Panc1 (cell line): Measurements from ENCODE around the gene ANO2. TPM values are rescaled to one million over a fixed set of nuclear protein-coding genes. Genes with fewer than 3 reads are reported as not detected.

ENCODE experiments used
- ATAC-seq: fragments of 200-7000 bp; cut with Tn5 transposase; 2 replicates; pipeline ENCODE4 v1.9.1; 2020; ENCODE audit warnings: mild to moderate bottlenecking, moderate library complexity
- BruUV-seq: library from RNA; stranded (reverse); fragments of 400-500 nt; replicated peaks from 2 replicates; lab custom pipeline; 2021; lab: Mats Ljungman, UMichigan
- CTCF ChIA-PET: fragments of 300-600 bp; sonication (Branson Sonifier 250); formaldehyde crosslinking; loops from one replicate; lab custom pipeline; 2022; ENCODE audit warnings: antibody characterized with exemption; lab: Charles Lee
- POLR2A ChIA-PET: fragments of 300-600 bp; sonication (Branson Sonifier 250); formaldehyde crosslinking; loops from one replicate; lab custom pipeline; 2022; ENCODE audit warnings: antibody characterized with exemption; lab: Charles Lee
- DNase-seq: peaks from one replicate; pipeline ENCODE4 v3.0.0-alpha.2; 2010; ENCODE audit warnings: low read depth, low spot score
- H3K27ac ChIP-seq: 2 replicates; pipeline ENCODE4 v1.5.1; 2011; ENCODE audit warnings: mild to moderate bottlenecking, low read length, inconsistent platforms
- H3K27me3 ChIP-seq: fragments of 200-500 bp; sonication (Bioruptor generic); 2 replicates; pipeline ENCODE4 v1.6.0; 2014; ENCODE audit warnings: low read length, inconsistent platforms; ENCODE audit not compliant: control insufficient read depth, insufficient read depth
- H3K36me3 ChIP-seq: fragments of 200-500 bp; sonication (Bioruptor generic); 2 replicates; pipeline ENCODE4 v1.5.1; 2014; ENCODE audit warnings: inconsistent platforms, mild to moderate bottlenecking, low read length, moderate library complexity; ENCODE audit not compliant: control insufficient read depth, insufficient read depth
- H3K4me1 ChIP-seq: 2 replicates; pipeline ENCODE4 v1.5.1; 2011; ENCODE audit warnings: inconsistent platforms, mild to moderate bottlenecking, low read length, moderate library complexity; ENCODE audit not compliant: control insufficient read depth, insufficient read depth
- H3K4me3 ChIP-seq, 2 experiments: 2 replicates each; pipeline ENCODE4 v1.5.1; 2011 to 2012; ENCODE audit warnings: low read depth in 2 of 2, low read length in 2 of 2, mild to moderate bottlenecking in 2 of 2, inconsistent platforms in 1 of 2, moderate library complexity in 1 of 2
- H3K9me3 ChIP-seq: fragments of 200-500 bp; sonication (Bioruptor generic); 2 replicates; pipeline ENCODE4 v1.5.1; 2014; ENCODE audit warnings: low read depth, mild to moderate bottlenecking, inconsistent platforms, low read length, moderate library complexity; ENCODE audit not compliant: control insufficient read depth, insufficient read depth
- CTCF ChIP-seq: fragments of 450-650 bp; IDR thresholded peaks from 2 replicates; pipeline ENCODE4 v1.5.1; 2017; ENCODE audit warnings: mild to moderate bottlenecking
- POLR2AphosphoS5 ChIP-seq: IDR thresholded peaks from 2 replicates; pipeline ENCODE4 v1.6.1; 2012; ENCODE audit warnings: mild to moderate bottlenecking, low read depth, low read length, moderate library complexity
- REST ChIP-seq, 2 experiments: IDR thresholded peaks; 2 replicates each; pipeline ENCODE4 v1.6.1; 2011 to 2012; ENCODE audit warnings: low read depth in 2 of 2, control low read depth in 1 of 2, low read length in 1 of 2, mild to moderate bottlenecking in 1 of 2, moderate library complexity in 1 of 2; ENCODE audit not compliant: insufficient read depth in 1 of 2
- SIN3A ChIP-seq: IDR thresholded peaks from 2 replicates; pipeline ENCODE4 v1.6.1; 2012; ENCODE audit warnings: low read depth, mild to moderate bottlenecking, low read length, moderate library complexity, borderline replicate concordance; ENCODE audit not compliant: insufficient read depth
- TCF7L2 ChIP-seq: IDR thresholded peaks from 2 replicates; pipeline ENCODE4 v1.6.1; 2011; ENCODE audit warnings: mild to moderate bottlenecking, low read depth, low read length, inconsistent platforms
- in situ Hi-C: cut with HindIII; loops from 2 replicates; pipeline ENCODE4 v1.10.0; 2016; ENCODE audit warnings: low sequenced_read_pairs, low pct_unique_long_range_greater_than_20kb
- intact Hi-C: fragments of 100-400 bp; cut with micrococcal nuclease; formaldehyde crosslinking; loops from one replicate; pipeline ENCODE4 v1.10.0; 2022; ENCODE audit not compliant: unreplicated experiment
- total RNA-seq: library from RNA; stranded (reverse); gene quantifications from one replicate; pipeline ENCODE4 v1.2.1, GENCODE V29; 2021; ENCODE audit not compliant: unreplicated experiment

ANO2 gene
- total RNA-seq, 1 experiment from 2014 or later = not detected

DNA sequence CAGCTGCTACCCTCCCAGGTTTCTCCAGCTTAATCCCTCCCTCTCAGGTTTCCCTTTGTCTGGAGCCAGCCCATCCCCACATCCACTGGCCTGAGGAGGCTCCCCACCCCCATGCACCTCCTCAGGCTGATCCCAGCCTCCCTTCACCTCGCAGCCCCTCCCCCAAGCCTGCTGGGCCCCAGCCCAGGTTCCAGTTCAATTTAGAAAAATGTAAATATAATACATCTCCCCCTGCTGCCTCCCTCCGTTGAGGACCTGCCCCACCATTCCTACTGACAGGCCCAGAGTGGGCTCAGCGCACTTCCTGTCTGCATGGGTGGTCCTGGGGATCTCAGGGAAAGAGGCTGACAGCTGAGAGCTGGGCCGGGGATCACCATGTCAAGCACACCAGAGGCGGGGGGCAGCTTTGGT lies 357.3 kb downstream of the ANO2 start:
- no peaks in the 10 kb centered on the region for H3K36me3 ChIP-seq
- H3K27me3 ChIP-seq = no peaks in the 10 kb centered on the region
- H3K4me3 ChIP-seq = no peak overlapping the region
- in situ Hi-C loops = no loop called here
- BruUV-seq = no TSS peak
- TF ChIP-seq POLR2AphosphoS5 (no peak), SIN3A (no peak), REST (IDR thresholded peaks at IDR 0.05; ENCODE audit: insufficient read depth in 1 of 2, low read depth in 2 of 2, low read length in 1 of 2) (no peak), CTCF (no peak), TCF7L2 (no peak)
- H3K9me3 ChIP-seq = no peaks in the 10 kb centered on the region
- H3K4me1 ChIP-seq = no peaks in the 10 kb centered on the region
- no peak overlapping the region for H3K27ac ChIP-seq
- intact Hi-C loops = no loop called here
- ATAC-seq (no peak), DNase-seq (no peak)
- ChIA-PET CTCF (no interaction called here), POLR2A (no interaction called here)

DNA sequence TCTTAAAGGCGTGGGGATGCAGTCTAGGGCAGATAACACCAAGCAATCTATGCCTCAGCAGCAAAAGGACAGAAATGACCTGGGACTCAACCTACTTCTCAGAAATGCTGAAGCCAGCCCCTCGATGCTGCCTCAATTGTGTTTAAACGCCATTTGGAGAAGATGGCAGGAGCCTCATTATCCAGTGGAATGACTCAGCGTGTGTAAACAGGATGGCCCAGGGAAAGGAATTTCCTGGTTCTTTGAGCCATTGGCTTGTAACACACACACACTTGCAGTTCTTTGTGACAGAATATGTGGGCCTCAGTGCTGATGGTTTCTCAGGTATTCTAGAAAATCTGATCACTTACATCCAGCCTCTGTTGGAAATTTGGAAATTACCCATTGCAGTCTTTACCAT lies 358.9 kb downstream of the ANO2 start:
- in situ Hi-C loops (no loop called here), intact Hi-C loops (no loop called here)
- BruUV-seq = no TSS peak
- Histone ChIP-seq H3K27me3 (no peaks in the 10 kb centered on the region), H3K4me3 (no peak overlapping the region), H3K9me3 (no peaks in the 10 kb centered on the region), H3K4me1 (no peaks in the 10 kb centered on the region), H3K36me3 (no peaks in the 10 kb centered on the region), H3K27ac (no peak overlapping the region)
- TF ChIP-seq SIN3A (no peak), TCF7L2 (no peak)
- POLR2A ChIA-PET = no interaction called here
- CTCF ChIA-PET = no interaction called here
- no peak for ATAC-seq
- no peak for DNase-seq

DNA sequence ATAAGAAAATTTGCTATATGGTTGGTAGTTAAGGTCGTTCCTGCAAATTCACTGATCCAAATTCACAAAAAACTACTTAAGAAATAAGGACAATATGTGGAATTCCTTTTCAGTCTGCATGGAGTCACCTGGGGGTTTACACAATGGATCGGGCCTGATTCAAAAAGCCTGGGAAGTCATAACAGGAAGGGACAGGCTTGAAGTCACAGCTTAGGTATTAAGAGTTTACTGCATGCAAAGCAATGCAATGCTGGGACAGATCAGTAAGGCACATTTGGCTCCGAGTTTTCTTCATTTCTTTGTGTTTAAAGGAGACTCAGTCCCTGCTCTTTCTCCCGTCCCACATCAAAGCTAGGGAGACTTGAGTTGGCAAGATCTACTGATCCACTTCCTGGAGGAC lies 359.9 kb downstream of the ANO2 start:
- ChIA-PET POLR2A (no interaction called here), CTCF (no interaction called here)
- ATAC-seq (no peak), DNase-seq (no peak)
- no peaks in the 10 kb centered on the region for H3K9me3 ChIP-seq
- in situ Hi-C loops (no loop called here), intact Hi-C loops (no loop called here)
- no peaks in the 10 kb centered on the region for H3K4me1 ChIP-seq
- no peaks in the 10 kb centered on the region for H3K36me3 ChIP-seq
- H3K4me3 ChIP-seq = no peak overlapping the region
- H3K27me3 ChIP-seq = no peaks in the 10 kb centered on the region
- H3K27ac ChIP-seq = no peak overlapping the region
- BruUV-seq = no TSS peak
- TF ChIP-seq POLR2AphosphoS5 = no peak
- TF ChIP-seq REST (IDR thresholded peaks at IDR 0.05; ENCODE audit: insufficient read depth in 1 of 2, low read depth in 2 of 2, low read length in 1 of 2) = no peak
- no peak for TF ChIP-seq CTCF
- no peak for TF ChIP-seq TCF7L2
- no peak for TF ChIP-seq SIN3A
